Heart right ventricle (tissue), 16 donors: Measurements from ENCODE around the gene TNPO2. TPM values are rescaled to one million over a fixed set of nuclear protein-coding genes. Genes with fewer than 3 reads are reported as not detected.
A peak's percentile ranks its signal among the peaks of the same experiment; 100 is the strongest.

Experiments used
- ATAC-seq, 8 donors: fragments of 200-7000 bp; cut with Tn5 transposase; one replicate each; pipeline ENCODE4 v1.9.1; 2020; ENCODE audit warnings: mild to moderate bottlenecking in 8 of 8, moderate library complexity in 8 of 8, moderate number of reproducible peaks in 1 of 8
- DNase-seq, 2 donors: peaks; one replicate each; pipeline ENCODE4 v3.0.0-alpha.2; 2020
- H3K27ac ChIP-seq, 10 donors: fragments of 200-600 bp; sonication (generic) in 2 of 10; one replicate each; pipeline versions ENCODE4 v1.5.0 to v1.8.0; 2020 to 2022; ENCODE audit warnings: mild to moderate bottlenecking in 3 of 10
- H3K27me3 ChIP-seq, 7 donors: fragments of 200-600 bp; one replicate each; pipeline ENCODE4 v1.8.0; 2021 to 2022; ENCODE audit warnings: mild to moderate bottlenecking in 2 of 7
- H3K36me3 ChIP-seq, 9 donors: fragments of 200-600 bp; sonication (generic) in 1 of 9; one replicate each; pipeline versions ENCODE4 v1.5.0 to v1.8.0; 2020 to 2022; ENCODE audit warnings: mild to moderate bottlenecking in 2 of 9
- H3K4me1 ChIP-seq, 9 donors: fragments of 200-600 bp; sonication (generic) in 1 of 9; one replicate each; pipeline versions ENCODE4 v1.5.0 to v1.8.0; 2020 to 2022; ENCODE audit warnings: mild to moderate bottlenecking in 4 of 9
- H3K4me3 ChIP-seq, 10 donors: fragments of 200-600 bp; sonication (generic) in 2 of 10; one replicate each; pipeline versions ENCODE4 v1.5.0 to v1.8.0; 2020 to 2022; ENCODE audit warnings: mild to moderate bottlenecking in 7 of 10, moderate library complexity in 2 of 10
- H3K9me3 ChIP-seq, 11 donors: fragments of 200-600 bp in 10 of 11; sonication (generic) in 2 of 11; one replicate each; pipeline versions ENCODE4 v1.5.0 to v1.8.0; 2013 to 2022; ENCODE audit warnings: mild to moderate bottlenecking in 2 of 11, control low read depth in 1 of 11, moderate library complexity in 1 of 11
- CTCF ChIP-seq, 9 donors: fragments of 200-600 bp; sonication (generic) in 2 of 9; IDR thresholded peaks; one replicate each; pipeline versions ENCODE4 v1.5.0 to v1.8.0; 2021 to 2022; ENCODE audit warnings: antibody characterized with exemption in 9 of 9, mild to moderate bottlenecking in 5 of 9, moderate library complexity in 1 of 9
- WGBS, 2 donors: extraction: QIAGEN DNeasy Blood & Tissue Kit; methylation state at CpG; one replicate each; pipeline ENCODE4 v1.1.7; 2013; ENCODE audit warnings: inconsistent platforms in 1 of 2; 5-methylcytosine and 5-hydroxymethylcytosine counted together
- intact Hi-C, 10 donors: fragments of 100-400 bp; cut with DNase I; formaldehyde crosslinking; loops; one replicate each; pipeline versions ENCODE4 v1.11.1 to v1.14.2; 2022
- polyA plus RNA-seq, 2 donors: library from polyadenylated mRNA; stranded (reverse); fragments of 200-250 nt; gene quantifications; one replicate each; pipeline ENCODE4 v1.2.3, GENCODE V29; 2013
- total RNA-seq, 10 donors: library from RNA; stranded (reverse); fragmentation: NEBNext Ultra II Directional in 3 of 10; extraction: Animal tissue kit (Norgen Biotek cat#: 25700) in 3 of 10; gene quantifications; one replicate each; pipeline versions ENCODE4 v1.2.1 to v1.2.4, GENCODE V29; 2021 to 2023
- donor health status: Arrhythmogenic right ventricular cardiomyopathy.
- donor health status: ischemic (EF 13 %, LVEDD 7.1; RV severe dilation, severe dysfunction).
- donor health status: healthy with polysubstance abuse.
- donor health status: DM: no; HTN: yes; CAD: no.
- donor health status: DM: no; HTN: no; CAD: no.
- donor health status: ischemic (EF 25% LVEDD 6.9; RV normal size, moderate dysfunction).
- donor health status: ischemic (EF 25% LVEDD 5.7; RV mildly dilated, moderate dysfunction).
- donor health status: healthy.
- donor health status: DM: yes; HTN: yes; CAD: no.
- donor health status: Ischemic cardiomyopathy.
- donor health status: ischemic (EF 35%, LVEDD 5.7; RV mildly dilated, moderate dysfunction).
- donor health status: nonischemic (EF 11% LVEDD 7.7; RV severe dilation, severe dysfunction).
- donor health status: DM: yes; HTN: yes; CAD: no.
- donor health status: PGD.
- donor health status: ischemic (EF 29% LVEDD 5.4; RV normal size, mild dysfunction).
- donor health status: nonischemic (EF 23%, LVEDD 6.1; RV moderate dilation, normal function).

The TNPO2 gene
- total and polyA plus RNA-seq, 12 donors = 17.3 to 51.1 (median 40.7) TPM

- intact Hi-C loops = no loop called here
- DNase-seq = no peak
- no peaks in the 10 kb centered on the region for H3K9me3 ChIP-seq
- H3K4me1 ChIP-seq = no peaks in the 10 kb centered on the region
- 69 to 74% methylated on average over 26 of the region's 26 CpGs for WGBS, 2 donors
- H3K27me3 ChIP-seq = no peaks in the 10 kb centered on the region
- peak in 1 of 8 donors; percentile 29 for ATAC-seq
- peaks cover 0 to 4% (median 0%) of the 10 kb centered on the region in 9 donors for H3K36me3 ChIP-seq
- no peak overlapping the region for H3K4me3 ChIP-seq
- no peak for TF ChIP-seq CTCF (IDR thresholded peaks at IDR 0.05)
- no peak overlapping the region for H3K27ac ChIP-seq
These were observed 34.0 kb downstream of the TNPO2 start for GRCh38 chr19:12689581-12690216.

- intact Hi-C loops = no loop called here
- ATAC-seq = no peak
- TF ChIP-seq CTCF (IDR thresholded peaks at IDR 0.05) = no peak
These were observed 34.7 kb downstream of the TNPO2 start for GRCh38 chr19:12689012-12689411.

GRCh38 chr19:12687496-12688196 lies 36.1 kb downstream of the TNPO2 start, which contains the start of gene GNG14:
Gene GNG14 (plus strand): TSS chr19:12687998. CDS start chr19:12688049, 51 bp downstream.
- intact Hi-C loops = no loop called here
- no peaks in the 10 kb centered on the region for H3K9me3 ChIP-seq
- H3K27me3 ChIP-seq = no peaks in the 10 kb centered on the region
- TF ChIP-seq CTCF (IDR thresholded peaks at IDR 0.05) = no peak
- no peak within 1 kb of the TSS for H3K27ac ChIP-seq
- DNase-seq (no peak), ATAC-seq (no peak)
- H3K4me1 ChIP-seq = no peaks in the 10 kb centered on the region
- no peak within 1 kb of the TSS for H3K4me3 ChIP-seq
- WGBS, 2 donors = 83 to 88% methylated on average over 9 of the region's 9 CpGs
- H3K36me3 ChIP-seq = peaks cover 0 to 4% (median 0%) of the 10 kb centered on the region in 9 donors

More at GRCh38 chr19:12689012-12689411, 34.7 kb downstream of the TNPO2 start:
- Histone ChIP-seq H3K27me3 (no peaks in the 10 kb centered on the region), H3K9me3 (no peaks in the 10 kb centered on the region), H3K4me3 (no peak overlapping the region), H3K36me3 (peaks cover 0 to 4% (median 0%) of the 10 kb centered on the region in 9 donors), H3K4me1 (no peaks in the 10 kb centered on the region), H3K27ac (no peak overlapping the region)
- DNase-seq = no peak
- 90 to 96% methylated on average over 12 of the region's 12 CpGs for WGBS, 2 donors

- Histone ChIP-seq H3K36me3 (peaks cover 0 to 4% (median 0%) of the 10 kb centered on the region in 9 donors), H3K4me1 (peaks cover 0 to 8% (median 4%) of the 10 kb centered on the region in 9 donors), H3K4me3 (no peak overlapping the region), H3K27me3 (no peaks in the 10 kb centered on the region), H3K9me3 (no peaks in the 10 kb centered on the region), H3K27ac (no peak overlapping the region)
- WGBS, 2 donors = 76 to 82% methylated on average over 3 of the region's 3 CpGs
- TF ChIP-seq CTCF (IDR thresholded peaks at IDR 0.05) = no peak
- no peak for ATAC-seq
- no peak for DNase-seq
- intact Hi-C loops = no loop called here
These were observed 37.9 kb downstream of the TNPO2 start for GRCh38 chr19:12685831-12686230.
